GM10266 (cell line): ENCODE results near the gene RCBTB2.

Experiments
- DNase-seq: peaks from one replicate; pipeline ENCODE4 v3.0.0; 2012; ENCODE audit errors: extremely low spot score
- CTCF ChIP-seq: IDR thresholded peaks from 2 replicates; pipeline ENCODE4 v1.5.1; 2012; ENCODE audit warnings: mild to moderate bottlenecking, low read depth; ENCODE audit not compliant: control insufficient read depth, insufficient read depth; ENCODE audit errors: missing control alignments

Gene RCBTB2

GRCh38 chr13:48561466-48562235 lies 28.8 kb upstream of the RCBTB2 start:
- no peak for DNase-seq
- no peak for TF ChIP-seq CTCF

- TF ChIP-seq CTCF = no peak
- no peak for DNase-seq
These were observed 27.9 kb upstream of the RCBTB2 start for GRCh38 chr13:48560657-48561337.

- DNase-seq = no peak
- TF ChIP-seq CTCF = no peak
These were observed 26.9 kb upstream of the RCBTB2 start for GRCh38 chr13:48559638-48560320.

- DNase-seq = no peak
- no peak for TF ChIP-seq CTCF
These were observed 23.9 kb upstream of the RCBTB2 start for GRCh38 chr13:48556817-48557216.

GRCh38 chr13:48555441-48555840 lies 22.6 kb upstream of the RCBTB2 start:
- no peak for TF ChIP-seq CTCF
- no peak for DNase-seq

GRCh38 chr13:48551329-48551728 lies 18.4 kb upstream of the RCBTB2 start:
- DNase-seq = no peak

More at GRCh38 chr13:48551329-48551728, 18.4 kb upstream of the RCBTB2 start:
- no peak for TF ChIP-seq CTCF
